Mesendoderm (in vitro differentiated cells): ENCODE results near the gene FOXE3. TPM values are rescaled to one million over a fixed set of nuclear protein-coding genes. Genes with fewer than 3 reads are reported as not detected.

Experiments
- DNase-seq: peaks from one replicate; pipeline ENCODE4 v3.0.0; 2013
- H2AK5ac ChIP-seq: 2 replicates; pipeline ENCODE4 v1.6.1; 2013; ENCODE audit warnings: low read length, inconsistent platforms
- H2BK120ac ChIP-seq: 2 replicates; pipeline ENCODE4 v1.6.1; 2013; ENCODE audit warnings: low read depth, mild to moderate bottlenecking, low read length, moderate library complexity, mixed read lengths
- H2BK15ac ChIP-seq: replicated peaks from 2 replicates; pipeline ENCODE4 v1.6.1; 2013; ENCODE audit warnings: low read depth, mild to moderate bottlenecking, moderate library complexity
- H2BK5ac ChIP-seq: 2 replicates; pipeline ENCODE4 v1.6.1; 2013; ENCODE audit warnings: low read length, inconsistent platforms
- H3K18ac ChIP-seq: 2 replicates; pipeline ENCODE4 v1.6.1; 2013; ENCODE audit warnings: mild to moderate bottlenecking, low read length, mixed read lengths
- H3K23ac ChIP-seq: one replicate; pipeline ENCODE4 v1.6.1; 2013; ENCODE audit warnings: low read length
- H3K27ac ChIP-seq: 2 replicates; pipeline ENCODE4 v1.5.1; 2013; ENCODE audit warnings: low read depth, mild to moderate bottlenecking, inconsistent platforms, low read length, moderate library complexity
- H3K27me3 ChIP-seq: 2 replicates; pipeline ENCODE4 v1.6.1; 2013; ENCODE audit warnings: low read length, control low read depth, mild to moderate bottlenecking, inconsistent platforms; ENCODE audit not compliant: insufficient read depth, poor library complexity
- H3K36me3 ChIP-seq: 2 replicates; pipeline ENCODE4 v1.6.1; 2013; ENCODE audit warnings: low read length, inconsistent platforms; ENCODE audit not compliant: control insufficient read depth, insufficient read depth
- H3K4ac ChIP-seq: one replicate; pipeline ENCODE4 v1.6.1; 2013; ENCODE audit warnings: low read depth, mild to moderate bottlenecking, low read length, moderate library complexity
- H3K4me1 ChIP-seq: 2 replicates; pipeline ENCODE4 v1.6.1; 2013; ENCODE audit warnings: low read depth, low read length, inconsistent platforms; ENCODE audit not compliant: control insufficient read depth
- H3K4me2 ChIP-seq: 2 replicates; pipeline ENCODE4 v1.6.1; 2013; ENCODE audit warnings: low read length
- H3K4me3 ChIP-seq: 2 replicates; pipeline ENCODE4 v1.5.1; 2013; ENCODE audit warnings: mild to moderate bottlenecking, low read length
- H3K56ac ChIP-seq: one replicate; pipeline ENCODE4 v1.6.1; 2013; ENCODE audit warnings: low read length
- H3K79me1 ChIP-seq: 2 replicates; pipeline ENCODE4 v1.6.1; 2013; ENCODE audit warnings: low read length, inconsistent platforms
- H3K79me2 ChIP-seq: 2 replicates; pipeline ENCODE4 v1.6.1; 2013; ENCODE audit warnings: mild to moderate bottlenecking, low read length; ENCODE audit not compliant: control insufficient read depth, insufficient read depth
- H3K9ac ChIP-seq: 2 replicates; pipeline ENCODE4 v1.6.1; 2013; ENCODE audit warnings: low read length, inconsistent platforms
- H4K5ac ChIP-seq: one replicate; pipeline ENCODE4 v1.6.1; 2013; ENCODE audit warnings: low read length
- H4K8ac ChIP-seq: one replicate; pipeline ENCODE4 v1.6.1; 2013; ENCODE audit warnings: low read depth, mild to moderate bottlenecking, control low read depth, low read length, moderate library complexity
- WGBS: extraction: QIAGEN DNeasy Blood & Tissue Kit; methylation state at CpG from one replicate; pipeline ENCODE4 v1.1.7; 2013; ENCODE audit warnings: low lambda C conversion rate, missing lambda C conversion rate; ENCODE audit not compliant: insufficient coverage; ENCODE audit errors: extremely low coverage; 5-methylcytosine and 5-hydroxymethylcytosine counted together
- polyA plus RNA-seq, 2 experiments: library from polyadenylated mRNA; stranded (reverse); fragments of 200-250 nt; gene quantifications; one replicate each; pipeline ENCODE4 v1.2.3, GENCODE V29; 2013

The FOXE3 gene
- 0.17 TPM for polyA plus RNA-seq (2013, experiment 1 of 2)
- 0.17 TPM for polyA plus RNA-seq (2013, experiment 2 of 2)

DNA sequence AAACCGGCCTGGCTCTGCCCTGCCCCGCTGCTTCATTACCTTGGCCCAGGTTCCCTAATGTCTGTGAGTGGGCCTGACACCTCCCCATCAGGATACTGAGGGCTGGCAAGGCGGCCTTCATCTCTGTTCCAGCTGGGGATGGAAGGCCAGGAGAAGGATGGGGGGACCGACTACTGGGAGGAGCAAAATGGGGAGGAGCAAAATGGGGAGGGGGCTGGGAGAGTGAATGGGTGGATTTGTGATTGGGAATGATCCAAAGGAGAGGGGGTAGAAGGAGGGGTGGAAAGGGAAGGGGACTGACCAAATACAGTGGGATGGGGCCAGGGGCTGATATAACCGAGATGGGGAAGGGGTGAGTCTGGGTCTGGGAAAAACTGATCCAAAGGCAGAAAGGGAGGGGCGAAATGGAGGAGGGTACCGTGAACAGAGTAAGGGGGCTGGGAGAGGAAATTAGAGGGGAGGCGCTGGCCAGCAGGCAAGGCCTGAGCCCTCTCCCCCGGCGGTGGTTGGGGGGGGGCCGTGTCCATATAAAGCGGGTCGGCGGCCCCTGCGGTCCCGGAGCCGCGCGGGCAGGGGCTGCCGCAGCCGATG lies at the start of gene FOXE3:
FOXE3 (plus strand) TSS at position 558 of the 591 bp plus-strand sequence; CDS start at position 589, 31 bp downstream.
- peak within 1 kb of the TSS; percentile 67 for H3K56ac ChIP-seq
- no peaks in the 10 kb centered on the region for H3K4me1 ChIP-seq
- no peak within 1 kb of the TSS for H4K8ac ChIP-seq
- no peak within 1 kb of the TSS for H4K5ac ChIP-seq
- H3K27ac ChIP-seq = no peak within 1 kb of the TSS
- H2BK120ac ChIP-seq = no peak within 1 kb of the TSS
- no peak within 1 kb of the TSS for H3K18ac ChIP-seq
- H2AK5ac ChIP-seq = no peak within 1 kb of the TSS
- H3K79me1 ChIP-seq = no peaks in the 10 kb centered on the region
- no peak within 1 kb of the TSS for H2BK15ac ChIP-seq
- no peak within 1 kb of the TSS for H2BK5ac ChIP-seq
- H3K4me3 ChIP-seq = no peak within 1 kb of the TSS
- peak within 1 kb of the TSS; percentile 38 for H3K4me2 ChIP-seq
- H3K36me3 ChIP-seq = no peaks in the 10 kb centered on the region
- H3K27me3 ChIP-seq = peaks cover 53% of the 10 kb centered on the region
- DNase-seq = no peak
- no peak within 1 kb of the TSS for H3K23ac ChIP-seq
- no peaks in the 10 kb centered on the region for H3K79me2 ChIP-seq
- no CpG with 5 or more reads among the region's 21 CpGs for WGBS
- no peak within 1 kb of the TSS for H3K4ac ChIP-seq
- H3K9ac ChIP-seq = no peak within 1 kb of the TSS

DNA sequence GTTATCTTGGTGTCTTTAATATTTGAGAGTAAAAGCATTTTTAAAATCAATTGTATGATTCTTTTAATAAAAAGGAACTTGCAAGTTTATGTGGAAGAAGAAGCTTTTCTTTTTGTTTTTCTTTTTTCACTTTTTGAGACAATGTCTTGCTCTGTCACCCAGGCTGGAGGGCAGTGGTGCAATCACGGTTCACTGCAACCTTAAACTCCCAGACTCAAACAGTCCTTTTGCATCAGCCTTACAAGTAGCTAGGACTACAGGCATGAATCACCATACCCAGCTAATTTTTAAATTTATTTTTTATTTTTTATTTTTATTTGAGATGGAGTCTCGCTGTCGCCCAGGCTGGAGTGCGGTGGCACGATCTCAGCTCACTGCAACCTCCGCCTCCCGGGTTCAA lies 48.4 kb upstream of the FOXE3 start:
- WGBS = no CpG with 5 or more reads among the region's 7 CpGs
- peaks cover 2% of the 10 kb centered on the region for H3K79me1 ChIP-seq

DNA sequence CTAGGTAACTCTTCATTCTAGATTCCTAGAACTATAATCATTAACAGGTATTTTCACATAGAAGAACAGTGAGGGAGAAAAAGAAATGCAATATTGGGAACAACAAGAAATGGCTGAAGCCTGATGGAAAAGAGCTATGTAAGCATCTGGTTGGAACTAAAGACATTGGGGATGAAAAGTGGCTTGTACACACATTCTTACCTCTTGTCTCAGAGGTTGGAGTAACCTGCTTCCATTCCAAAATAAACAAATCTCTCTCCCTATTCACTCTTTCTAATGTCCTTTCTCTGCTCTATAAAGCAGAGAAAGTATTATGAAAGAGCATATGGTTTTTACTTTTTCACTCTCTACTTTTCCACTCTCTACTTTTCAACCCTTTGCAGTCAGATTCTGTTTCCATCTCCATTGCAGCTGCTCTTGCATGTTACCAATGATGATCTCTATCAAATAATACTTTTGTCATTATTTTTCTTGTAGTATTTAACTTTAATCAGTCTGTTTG lies 45.0 kb upstream of the FOXE3 start:
- Histone ChIP-seq H3K18ac (no peak overlapping the region), H4K8ac (no peak overlapping the region), H2BK15ac (no peak overlapping the region), H3K36me3 (peaks cover 2% of the 10 kb centered on the region), H3K23ac (no peak overlapping the region), H3K4me3 (no peak overlapping the region), H3K4me2 (no peak overlapping the region), H2BK5ac (no peak overlapping the region), H3K4ac (no peak overlapping the region), H3K9ac (no peak overlapping the region), H2BK120ac (no peak overlapping the region), H3K79me2 (no peaks in the 10 kb centered on the region), H3K56ac (no peak overlapping the region), H3K79me1 (no peaks in the 10 kb centered on the region), H3K4me1 (no peaks in the 10 kb centered on the region), H3K27ac (no peak overlapping the region), H2AK5ac (no peak overlapping the region), H4K5ac (no peak overlapping the region), H3K27me3 (no peaks in the 10 kb centered on the region)
- DNase-seq = no peak

More for the DNA sequence above, 48.4 kb upstream of the FOXE3 start:
- Histone ChIP-seq H3K4me3 (no peak overlapping the region), H2AK5ac (no peak overlapping the region), H4K8ac (no peak overlapping the region), H2BK15ac (no peak overlapping the region), H2BK5ac (no peak overlapping the region), H4K5ac (no peak overlapping the region), H3K4ac (no peak overlapping the region), H3K79me2 (no peaks in the 10 kb centered on the region), H3K23ac (no peak overlapping the region), H3K27ac (no peak overlapping the region), H3K9ac (no peak overlapping the region), H3K4me2 (no peak overlapping the region), H3K56ac (no peak overlapping the region), H3K36me3 (peaks cover 2% of the 10 kb centered on the region), H2BK120ac (no peak overlapping the region), H3K18ac (no peak overlapping the region), H3K4me1 (no peaks in the 10 kb centered on the region), H3K27me3 (no peaks in the 10 kb centered on the region)
- DNase-seq = no peak

DNA sequence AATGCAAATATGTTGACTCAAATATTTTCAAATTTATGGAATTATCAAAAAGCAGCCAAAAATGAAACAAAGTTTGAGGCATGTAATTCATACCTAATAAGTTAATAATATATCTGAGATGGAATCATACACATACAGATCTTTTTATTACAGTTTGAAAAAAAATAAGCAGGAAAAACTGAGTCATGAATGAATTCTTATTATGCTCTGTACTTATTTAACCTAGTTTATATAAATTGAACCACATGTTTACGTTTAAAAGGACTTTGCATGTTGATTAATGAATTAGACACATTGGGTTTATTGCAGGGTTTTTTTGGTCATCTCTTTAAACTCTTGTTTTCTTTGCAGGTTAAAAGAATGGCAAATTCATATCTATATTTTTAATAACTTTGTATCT lies 41.6 kb upstream of the FOXE3 start:
- Histone ChIP-seq H3K79me1 (no peaks in the 10 kb centered on the region), H3K4me2 (no peak overlapping the region), H3K18ac (no peak overlapping the region), H3K36me3 (no peaks in the 10 kb centered on the region), H3K4ac (no peak overlapping the region), H3K56ac (no peak overlapping the region), H4K5ac (no peak overlapping the region), H4K8ac (no peak overlapping the region), H3K9ac (no peak overlapping the region), H3K27me3 (no peaks in the 10 kb centered on the region), H3K79me2 (no peaks in the 10 kb centered on the region), H3K23ac (no peak overlapping the region), H3K4me3 (no peak overlapping the region), H2BK15ac (no peak overlapping the region), H2BK5ac (no peak overlapping the region), H3K4me1 (no peaks in the 10 kb centered on the region), H2AK5ac (no peak overlapping the region), H2BK120ac (no peak overlapping the region), H3K27ac (no peak overlapping the region)
- WGBS = no CpG with 5 or more reads among the region's 1 CpG
- no peak for DNase-seq

DNA sequence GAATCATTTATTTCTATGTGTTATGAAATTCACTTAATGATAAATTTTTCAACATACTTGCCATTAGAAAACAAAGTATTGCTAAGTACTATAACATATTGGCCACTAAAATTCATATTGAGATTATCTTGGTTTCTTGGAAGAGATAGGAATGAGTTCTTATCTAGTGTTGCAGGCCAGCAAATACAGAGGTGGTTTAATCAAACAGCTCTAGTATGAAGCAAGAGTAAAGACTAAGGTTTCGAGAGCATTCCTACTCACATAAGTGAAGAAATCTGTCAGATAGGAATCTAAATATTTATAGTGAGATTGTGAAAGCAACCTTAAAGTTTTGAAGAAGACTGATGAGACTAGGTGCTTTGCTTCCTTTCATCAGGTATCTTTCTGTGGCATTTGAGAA lies 37.9 kb upstream of the FOXE3 start:
- Histone ChIP-seq H3K27ac (no peak overlapping the region), H3K9ac (no peak overlapping the region), H3K4me1 (no peaks in the 10 kb centered on the region), H2BK120ac (no peak overlapping the region), H3K56ac (no peak overlapping the region), H3K18ac (no peak overlapping the region), H2AK5ac (no peak overlapping the region), H3K4me3 (no peak overlapping the region), H2BK5ac (no peak overlapping the region), H3K36me3 (no peaks in the 10 kb centered on the region), H2BK15ac (no peak overlapping the region), H3K23ac (no peak overlapping the region), H3K4me2 (no peak overlapping the region), H3K79me2 (no peaks in the 10 kb centered on the region), H3K4ac (no peak overlapping the region), H4K5ac (no peak overlapping the region), H3K27me3 (no peaks in the 10 kb centered on the region), H3K79me1 (no peaks in the 10 kb centered on the region), H4K8ac (no peak overlapping the region)
- WGBS = no CpG with 5 or more reads among the region's 1 CpG
- DNase-seq = no peak

DNA sequence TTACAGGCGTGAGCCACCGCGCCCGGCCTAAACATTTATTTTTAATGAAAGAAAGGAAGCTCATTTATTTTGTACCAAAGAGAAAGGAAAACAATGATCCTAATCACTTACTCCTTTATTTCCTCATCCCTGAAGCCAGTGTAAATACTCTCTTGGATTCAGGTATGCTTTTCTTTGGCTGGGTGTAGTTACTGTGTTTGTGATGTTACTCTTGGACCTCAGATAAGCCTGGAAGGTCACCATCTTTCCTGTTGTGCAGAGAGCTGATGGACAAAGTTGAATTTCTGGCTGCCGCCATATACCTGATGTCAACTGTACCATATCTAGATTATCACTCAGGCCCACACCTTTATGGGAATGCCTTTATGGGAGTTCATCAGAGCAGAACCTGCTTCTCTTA lies 35.4 kb upstream of the FOXE3 start:
- Histone ChIP-seq H2AK5ac (no peak overlapping the region), H3K4me2 (no peak overlapping the region), H3K56ac (no peak overlapping the region), H3K79me2 (no peaks in the 10 kb centered on the region), H3K27me3 (no peaks in the 10 kb centered on the region), H3K23ac (no peak overlapping the region), H4K5ac (no peak overlapping the region), H3K18ac (no peak overlapping the region), H3K9ac (no peak overlapping the region), H3K36me3 (no peaks in the 10 kb centered on the region), H3K4ac (no peak overlapping the region), H3K4me1 (no peaks in the 10 kb centered on the region), H4K8ac (no peak overlapping the region), H3K4me3 (no peak overlapping the region), H2BK120ac (no peak overlapping the region), H3K79me1 (no peaks in the 10 kb centered on the region), H2BK5ac (no peak overlapping the region), H3K27ac (no peak overlapping the region), H2BK15ac (no peak overlapping the region)
- no peak for DNase-seq
- WGBS = no CpG with 5 or more reads among the region's 5 CpGs
